Measurements from ENCODE around the gene CEP95. TPM values are rescaled to one million over a fixed set of nuclear protein-coding genes. Genes with fewer than 3 reads are reported as not detected.
A peak's percentile ranks its signal among the peaks of the same experiment; 100 is the strongest.

CEP95 gene
- total and polyA plus RNA-seq, 2 of the 13 experiments (the other 11 are each of a cell fraction or from before 2014, with no cell fraction given), result 65.9 to 68.8 TPM

DNA sequence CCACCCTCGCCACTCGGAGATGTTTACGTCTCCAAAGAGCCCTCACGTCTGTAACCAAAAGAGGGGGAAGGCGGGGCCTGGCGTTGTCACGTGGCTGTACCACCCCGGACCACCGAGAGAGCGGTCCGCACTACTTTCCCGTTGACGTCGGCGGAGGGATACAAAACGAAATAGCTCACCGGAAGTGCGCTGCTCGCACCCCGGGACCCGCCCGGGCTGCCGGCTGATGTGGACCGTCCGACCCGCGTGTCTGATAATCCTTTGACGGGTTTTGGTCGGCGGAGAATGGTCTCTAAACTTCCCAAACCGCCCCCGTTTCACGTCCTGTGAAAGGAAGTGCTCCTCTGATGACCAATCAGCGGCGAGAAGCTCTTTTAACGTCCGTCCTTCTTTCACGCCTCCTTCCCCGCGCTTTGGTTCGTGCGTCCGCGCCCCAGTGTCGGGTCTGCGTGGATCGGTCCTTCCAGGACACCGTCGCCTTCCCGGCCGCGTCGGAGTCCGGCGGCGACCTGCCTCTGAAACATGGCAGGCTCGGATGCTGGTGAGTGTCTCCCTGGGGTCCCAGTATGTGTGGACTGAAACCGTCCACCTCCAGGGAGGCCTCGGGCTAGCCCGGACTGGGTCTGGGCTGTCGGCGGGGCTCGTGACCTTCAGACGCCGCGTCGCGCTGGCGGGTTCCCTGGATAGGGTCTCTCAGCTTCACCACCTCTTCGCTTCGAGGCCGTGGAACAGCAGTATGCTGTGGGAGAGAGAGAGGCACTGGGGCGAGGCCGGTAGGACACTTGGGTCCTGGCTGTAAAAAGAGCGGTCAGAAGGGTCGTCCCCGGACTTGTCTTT lies at the start of gene CEP95 (continued):
- TF ChIP-seq, protein P1, sequence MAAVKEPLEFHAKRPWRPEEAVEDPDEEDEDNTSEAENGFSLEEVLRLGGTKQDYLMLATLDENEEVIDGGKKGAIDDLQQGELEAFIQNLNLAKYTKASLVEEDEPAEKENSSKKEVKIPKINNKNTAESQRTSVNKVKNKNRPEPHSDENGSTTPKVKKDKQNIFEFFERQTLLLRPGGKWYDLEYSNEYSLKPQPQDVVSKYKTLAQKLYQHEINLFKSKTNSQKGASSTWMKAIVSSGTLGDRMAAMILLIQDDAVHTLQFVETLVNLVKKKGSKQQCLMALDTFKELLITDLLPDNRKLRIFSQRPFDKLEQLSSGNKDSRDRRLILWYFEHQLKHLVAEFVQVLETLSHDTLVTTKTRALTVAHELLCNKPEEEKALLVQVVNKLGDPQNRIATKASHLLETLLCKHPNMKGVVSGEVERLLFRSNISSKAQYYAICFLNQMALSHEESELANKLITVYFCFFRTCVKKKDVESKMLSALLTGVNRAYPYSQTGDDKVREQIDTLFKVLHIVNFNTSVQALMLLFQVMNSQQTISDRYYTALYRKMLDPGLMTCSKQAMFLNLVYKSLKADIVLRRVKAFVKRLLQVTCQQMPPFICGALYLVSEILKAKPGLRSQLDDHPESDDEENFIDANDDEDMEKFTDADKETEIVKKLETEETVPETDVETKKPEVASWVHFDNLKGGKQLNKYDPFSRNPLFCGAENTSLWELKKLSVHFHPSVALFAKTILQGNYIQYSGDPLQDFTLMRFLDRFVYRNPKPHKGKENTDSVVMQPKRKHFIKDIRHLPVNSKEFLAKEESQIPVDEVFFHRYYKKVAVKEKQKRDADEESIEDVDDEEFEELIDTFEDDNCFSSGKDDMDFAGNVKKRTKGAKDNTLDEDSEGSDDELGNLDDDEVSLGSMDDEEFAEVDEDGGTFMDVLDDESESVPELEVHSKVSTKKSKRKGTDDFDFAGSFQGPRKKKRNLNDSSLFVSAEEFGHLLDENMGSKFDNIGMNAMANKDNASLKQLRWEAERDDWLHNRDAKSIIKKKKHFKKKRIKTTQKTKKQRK (IDR thresholded peaks at IDR 0.05; ENCODE audit: low read length), result no peak
- TF ChIP-seq PITX1 (CRISPR knock-in tag; IDR thresholded peaks at IDR 0.05) (peak; percentile 91; the same call in 1 of the 2 replicates), ZNF143 (CRISPR knock-in tag; IDR thresholded peaks at IDR 0.05) (peak; percentile 35; the same call in 1 of the 2 replicates), SAP130 (CRISPR knock-in tag; IDR thresholded peaks at IDR 0.05; ENCODE audit: low read depth) (peak; percentile 88), RORA (CRISPR knock-in tag; IDR thresholded peaks at IDR 0.05) (no peak), ZFP36L1 (CRISPR knock-in tag; IDR thresholded peaks at IDR 0.05) (0 out of 2 replicates have a peak, but pooled peaks have one; percentile 49), ISX (CRISPR knock-in tag; conservative IDR thresholded peaks at IDR 0.05) (peak; percentile 78; the same call in 1 of the 2 replicates), KIAA2018 (CRISPR knock-in tag; IDR thresholded peaks at IDR 0.05; ENCODE audit: borderline replicate concordance) (0 out of 2 replicates have a peak, but pooled peaks have one; percentile 26), IKZF4 (CRISPR knock-in tag; IDR thresholded peaks at IDR 0.05; ENCODE audit: borderline replicate concordance, low read depth, not compliant biosample characterization) (peak; percentile 79), AHR (CRISPR knock-in tag; IDR thresholded peaks at IDR 0.05) (no peak; the same call in 1 of the 2 replicates), MIER2 (CRISPR knock-in tag; IDR thresholded peaks at IDR 0.05) (no peak)
- TF ChIP-seq, protein P2, sequence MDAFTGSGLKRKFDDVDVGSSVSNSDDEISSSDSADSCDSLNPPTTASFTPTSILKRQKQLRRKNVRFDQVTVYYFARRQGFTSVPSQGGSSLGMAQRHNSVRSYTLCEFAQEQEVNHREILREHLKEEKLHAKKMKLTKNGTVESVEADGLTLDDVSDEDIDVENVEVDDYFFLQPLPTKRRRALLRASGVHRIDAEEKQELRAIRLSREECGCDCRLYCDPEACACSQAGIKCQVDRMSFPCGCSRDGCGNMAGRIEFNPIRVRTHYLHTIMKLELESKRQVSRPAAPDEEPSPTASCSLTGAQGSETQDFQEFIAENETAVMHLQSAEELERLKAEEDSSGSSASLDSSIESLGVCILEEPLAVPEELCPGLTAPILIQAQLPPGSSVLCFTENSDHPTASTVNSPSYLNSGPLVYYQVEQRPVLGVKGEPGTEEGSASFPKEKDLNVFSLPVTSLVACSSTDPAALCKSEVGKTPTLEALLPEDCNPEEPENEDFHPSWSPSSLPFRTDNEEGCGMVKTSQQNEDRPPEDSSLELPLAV (CRISPR knock-in tag; conservative IDR thresholded peaks at IDR 0.05; ENCODE audit: low read depth), result no peak

All from HepG2 (cell line).